HCT116 (cell line): ENCODE measurements around the gene SGIP1. TPM values are rescaled to one million over a fixed set of nuclear protein-coding genes. Genes with fewer than 3 reads are reported as not detected.

ENCODE experiments used
- ATAC-seq: fragments of 200-7000 bp; cut with Tn5 transposase; 2 replicates; pipeline ENCODE4 v1.9.1; 2020; ENCODE audit warnings: mild to moderate bottlenecking, moderate library complexity
- BruUV-seq: library from RNA; stranded (reverse); fragments of 400-500 nt; replicated peaks from 2 replicates; lab custom pipeline; 2021; lab: Mats Ljungman, UMichigan
- CTCF ChIA-PET: fragments of 300-600 bp; sonication (Branson Sonifier 250); formaldehyde crosslinking; loops from one replicate; lab custom pipeline; 2021; ENCODE audit warnings: antibody characterized with exemption; lab: Charles Lee
- POLR2A ChIA-PET: fragments of 300-600, 350-600 bp; sonication (Branson Sonifier 250); formaldehyde crosslinking; loops from one replicate; lab custom pipeline; 2021; ENCODE audit warnings: antibody characterized with exemption; lab: Charles Lee
- RAD21 ChIA-PET, 2 experiments: fragments of 300-600 bp; sonication (Branson Sonifier 250); formaldehyde crosslinking; loops; one replicate each; lab custom pipeline; 2023; ENCODE audit warnings: low total read pairs in 2 of 2; ENCODE audit not compliant: uncharacterized antibody in 2 of 2, unreplicated experiment in 2 of 2, low non-redundant PET in 1 of 2; lab: Charles Lee
- DNase-seq: peaks from one replicate; pipeline ENCODE4 v3.0.0-alpha.2; 2010; ENCODE audit warnings: low read depth, low spot score
- H2AFZ ChIP-seq: fragments of 200-600 bp; shearing (Covaris generic), sonication (generic); 2 replicates; pipeline ENCODE4 v1.6.1; 2017; ENCODE audit warnings: low read depth, mixed run types, mixed read lengths, antibody characterized with exemption, low read length; ENCODE audit not compliant: poor library complexity, severe bottlenecking
- H3K27ac ChIP-seq: 2 replicates; pipeline ENCODE4 v1.5.1; 2012; ENCODE audit warnings: low read depth, low read length
- H3K27me3 ChIP-seq: fragments of 200-600 bp; sonication (generic); 2 replicates; pipeline ENCODE4 v1.6.1; 2016; ENCODE audit warnings: mixed run types, low read length, mixed read lengths; ENCODE audit not compliant: insufficient read depth
- H3K36me3 ChIP-seq, 2 experiments: fragments of 200-500 bp in 1 of 2; fragments of 200-600 bp in 1 of 2; sonication (Bioruptor generic) in 1 of 2; sonication (generic) in 1 of 2; 2 replicates each; pipeline versions ENCODE4 v1.5.1 to v1.6.1; 2014 to 2016; ENCODE audit warnings: low read length in 2 of 2, inconsistent platforms in 1 of 2, mixed read lengths in 1 of 2, mixed run types in 1 of 2; ENCODE audit not compliant: insufficient read depth in 2 of 2, control insufficient read depth in 1 of 2
- H3K4me1 ChIP-seq, 2 experiments: fragments of 200-600 bp in 1 of 2; sonication (generic) in 1 of 2; 2 replicates each; pipeline versions ENCODE4 v1.5.1 to v1.6.1; 2012 to 2017; ENCODE audit warnings: low read length in 2 of 2, inconsistent platforms in 1 of 2, mild to moderate bottlenecking in 1 of 2, mixed read lengths in 1 of 2, mixed run types in 1 of 2, moderate library complexity in 1 of 2; ENCODE audit not compliant: insufficient read depth in 2 of 2, control insufficient read depth in 1 of 2
- H3K4me2 ChIP-seq: fragments of 200-600 bp; sonication (generic); 2 replicates; pipeline ENCODE4 v1.6.1; 2017; ENCODE audit warnings: mixed run types, low read length, mixed read lengths
- H3K4me3 ChIP-seq, 2 experiments: fragments of 200-600 bp in 1 of 2; sonication (generic) in 1 of 2; replicated peaks in 1 of 2; 2 replicates each; pipeline ENCODE4 v1.5.1; 2011 to 2016; ENCODE audit warnings: low read length in 2 of 2, control low read depth in 1 of 2, low read depth in 1 of 2, mild to moderate bottlenecking in 1 of 2, mixed read lengths in 1 of 2, mixed run types in 1 of 2
- H3K79me2 ChIP-seq: fragments of 200-600 bp; sonication (generic); 2 replicates; pipeline ENCODE4 v1.6.1; 2017; ENCODE audit warnings: mild to moderate bottlenecking, mixed run types, low read length, moderate library complexity, mixed read lengths; ENCODE audit not compliant: insufficient read depth
- H3K9ac ChIP-seq: fragments of 200-600 bp; sonication (generic); 2 replicates; pipeline ENCODE4 v1.6.1; 2016; ENCODE audit warnings: low read length, mixed read lengths
- H3K9me2 ChIP-seq: fragments of 200-600 bp; sonication (generic), shearing (Covaris generic); 2 replicates; pipeline ENCODE4 v1.6.1; 2017; ENCODE audit warnings: mixed run types, mild to moderate bottlenecking, moderate library complexity; ENCODE audit not compliant: insufficient read depth
- H3K9me3 ChIP-seq, 2 experiments: fragments of 200-500 bp in 1 of 2; fragments of 200-600 bp in 1 of 2; sonication (Bioruptor generic) in 1 of 2; sonication (generic) in 1 of 2; 2 replicates each; pipeline ENCODE4 v1.6.1; 2014 to 2017; ENCODE audit warnings: low read length in 2 of 2, mixed read lengths in 2 of 2, inconsistent platforms in 1 of 2, low read depth in 1 of 2, mild to moderate bottlenecking in 1 of 2, mixed run types in 1 of 2, moderate library complexity in 1 of 2; ENCODE audit not compliant: control insufficient read depth in 1 of 2, insufficient read depth in 1 of 2
- H4K20me1 ChIP-seq: fragments of 200-600 bp; sonication (generic), shearing (Covaris generic); 2 replicates; pipeline ENCODE4 v1.6.1; 2017; ENCODE audit warnings: mixed run types, mild to moderate bottlenecking, moderate library complexity; ENCODE audit not compliant: insufficient read depth
- CBX3 ChIP-seq: IDR thresholded peaks from 2 replicates; pipeline ENCODE4 v1.6.1; 2012; ENCODE audit warnings: low read depth
- CEBPB ChIP-seq: IDR thresholded peaks from 2 replicates; pipeline ENCODE4 v1.6.1; 2012; ENCODE audit warnings: low read depth
- EGR1 ChIP-seq: IDR thresholded peaks from 2 replicates; pipeline ENCODE4 v1.6.1; 2012; ENCODE audit warnings: low read depth
- EZH2 ChIP-seq: fragments of 200-600 bp; sonication (generic); IDR thresholded peaks from 2 replicates; pipeline ENCODE4 v1.6.1; 2017; ENCODE audit warnings: antibody characterized with exemption, mixed run types
- EZH2phosphoT487 ChIP-seq: fragments of 200-600 bp; IDR thresholded peaks from 2 replicates; pipeline ENCODE4 v1.6.1; 2018; ENCODE audit warnings: antibody characterized with exemption, borderline replicate concordance
- FOSL1 ChIP-seq: IDR thresholded peaks from 2 replicates; pipeline ENCODE4 v1.6.1; 2012; ENCODE audit warnings: low read depth
- JUND ChIP-seq: IDR thresholded peaks from 2 replicates; pipeline ENCODE4 v1.6.1; 2012
- POLR2A ChIP-seq: IDR thresholded peaks from 2 replicates; pipeline ENCODE4 v1.7.0; 2011; ENCODE audit warnings: borderline replicate concordance; ENCODE audit not compliant: insufficient read depth, insufficient read length; ENCODE audit errors: extremely low read depth
- RAD21 ChIP-seq: IDR thresholded peaks from 2 replicates; pipeline ENCODE4 v1.6.1; 2012; ENCODE audit warnings: low read depth, mild to moderate bottlenecking
- SIN3A ChIP-seq: IDR thresholded peaks from 2 replicates; pipeline ENCODE4 v1.6.1; 2012; ENCODE audit warnings: low read depth
- SP1 ChIP-seq: IDR thresholded peaks from 2 replicates; pipeline ENCODE4 v1.6.1; 2012; ENCODE audit warnings: low read depth
- YY1 ChIP-seq: IDR thresholded peaks from 2 replicates; pipeline ENCODE4 v1.6.1; 2011; ENCODE audit warnings: low read length, low read depth, moderate library complexity, mild to moderate bottlenecking; ENCODE audit not compliant: insufficient replicate concordance; ENCODE audit errors: extremely low read depth
- ZFX ChIP-seq: fragments of 450-650 bp; IDR thresholded peaks from 2 replicates; pipeline ENCODE4 v1.6.1; 2017
- ZNF274 ChIP-seq: fragments of 200-500 bp; sonication (Bioruptor generic); IDR thresholded peaks from 2 replicates; pipeline ENCODE4 v1.6.1; 2014; ENCODE audit warnings: mild to moderate bottlenecking, low read depth, low read length, inconsistent platforms
- intact Hi-C: fragments of 100-400 bp; cut with micrococcal nuclease; formaldehyde crosslinking; loops from 2 replicates; pipeline ENCODE4 v1.10.0; 2022
- total RNA-seq: library from RNA; stranded (reverse); gene quantifications from one replicate; pipeline ENCODE4 v1.2.1, GENCODE V29; 2021; ENCODE audit not compliant: unreplicated experiment
- TF ChIP-seq, protein P1 (sequence below): IDR thresholded peaks from 2 replicates; pipeline ENCODE4 v1.6.1; 2012; ENCODE audit warnings: low read depth
- TF ChIP-seq, protein P2 (sequence below): IDR thresholded peaks from 2 replicates; pipeline ENCODE4 v1.6.1; 2012
- TF ChIP-seq, protein P3 (sequence below), 3 experiments: fragments of 200-600 bp in 1 of 3; sonication (generic) in 1 of 3; IDR thresholded peaks in 2 of 3; conservative IDR thresholded peaks in 1 of 3; 2 replicates each; pipeline ENCODE4 v1.5.1; 2012 to 2017; ENCODE audit warnings: low read depth in 2 of 3, low read length in 2 of 3, antibody characterized with exemption in 1 of 3, borderline replicate concordance in 1 of 3, control low read depth in 1 of 3, mild to moderate bottlenecking in 1 of 3, mixed read lengths in 1 of 3, mixed run types in 1 of 3, moderate library complexity in 1 of 3; ENCODE audit not compliant: insufficient read depth in 1 of 3
- TF ChIP-seq, protein P4 (sequence below): IDR thresholded peaks from 2 replicates; pipeline ENCODE4 v1.6.1; 2011; ENCODE audit warnings: mild to moderate bottlenecking, low read length, moderate library complexity; ENCODE audit not compliant: insufficient replicate concordance; ENCODE audit errors: extremely low read depth

The SGIP1 gene
- total RNA-seq, 1 experiment from 2014 or later = 0.15 TPM

DNA sequence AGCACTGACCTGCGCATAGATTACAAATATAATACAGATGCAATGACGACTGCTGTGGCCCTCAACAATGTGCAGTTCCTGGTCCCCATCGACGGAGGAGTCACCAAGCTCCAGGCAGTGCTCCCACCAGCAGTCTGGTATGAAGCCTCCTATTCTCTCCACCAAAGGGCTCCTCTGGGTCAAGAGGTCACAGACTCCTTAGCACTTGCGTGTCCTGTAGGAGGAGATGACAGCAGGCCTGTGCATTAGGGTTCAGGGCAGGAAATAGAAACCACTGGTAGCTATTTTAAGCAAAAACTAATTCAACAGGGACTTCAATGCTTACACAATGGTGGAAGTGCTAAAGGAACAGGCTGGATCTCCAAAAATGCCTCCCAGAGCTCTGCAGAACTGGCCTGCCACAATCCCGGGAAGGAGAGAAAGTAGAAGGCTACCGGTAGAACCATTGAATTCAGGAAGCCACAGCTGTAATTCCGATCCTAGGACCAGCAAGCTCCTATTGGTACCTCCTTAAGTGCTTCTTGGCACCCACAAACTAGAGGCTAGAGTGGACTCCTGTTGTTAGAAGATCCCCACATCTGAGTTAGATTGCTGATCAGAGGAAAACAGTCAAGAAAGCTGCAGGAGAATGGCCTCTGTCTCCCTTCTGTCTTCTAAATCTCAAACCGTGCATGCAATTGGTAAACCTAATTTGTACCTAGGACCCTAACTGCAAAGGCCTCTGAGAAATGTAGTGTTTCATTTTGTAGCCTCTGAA lies 205.6 kb downstream of the SGIP1 start:
- Histone ChIP-seq H3K4me3 (no peak overlapping the region), H3K27me3 (no peaks in the 10 kb centered on the region), H3K36me3 (no peaks in the 10 kb centered on the region), H3K9ac (no peak overlapping the region), H3K9me3 (no peaks in the 10 kb centered on the region), H3K79me2 (no peaks in the 10 kb centered on the region), H2AFZ (no peak overlapping the region), H3K9me2 (no peaks in the 10 kb centered on the region), H3K4me2 (no peak overlapping the region), H3K4me1 (no peaks in the 10 kb centered on the region), H4K20me1 (no peaks in the 10 kb centered on the region; the same call in 1 of the 2 replicates), H3K27ac (no peak overlapping the region)
- ChIA-PET RAD21 (no interaction called here), POLR2A (no interaction called here), CTCF (interaction anchor here (1.0 kb wide), 1 partner anchor 14 kb away, joined by 3 read pairs; no protein-coding TSS in a partner anchor)
- no peak for DNase-seq
- no TSS peak for BruUV-seq
- no peak for ATAC-seq
- intact Hi-C loops = no loop called here
- TF ChIP-seq CBX3 = no peak
- no peak for TF ChIP-seq JUND
- TF ChIP-seq, protein P1, sequence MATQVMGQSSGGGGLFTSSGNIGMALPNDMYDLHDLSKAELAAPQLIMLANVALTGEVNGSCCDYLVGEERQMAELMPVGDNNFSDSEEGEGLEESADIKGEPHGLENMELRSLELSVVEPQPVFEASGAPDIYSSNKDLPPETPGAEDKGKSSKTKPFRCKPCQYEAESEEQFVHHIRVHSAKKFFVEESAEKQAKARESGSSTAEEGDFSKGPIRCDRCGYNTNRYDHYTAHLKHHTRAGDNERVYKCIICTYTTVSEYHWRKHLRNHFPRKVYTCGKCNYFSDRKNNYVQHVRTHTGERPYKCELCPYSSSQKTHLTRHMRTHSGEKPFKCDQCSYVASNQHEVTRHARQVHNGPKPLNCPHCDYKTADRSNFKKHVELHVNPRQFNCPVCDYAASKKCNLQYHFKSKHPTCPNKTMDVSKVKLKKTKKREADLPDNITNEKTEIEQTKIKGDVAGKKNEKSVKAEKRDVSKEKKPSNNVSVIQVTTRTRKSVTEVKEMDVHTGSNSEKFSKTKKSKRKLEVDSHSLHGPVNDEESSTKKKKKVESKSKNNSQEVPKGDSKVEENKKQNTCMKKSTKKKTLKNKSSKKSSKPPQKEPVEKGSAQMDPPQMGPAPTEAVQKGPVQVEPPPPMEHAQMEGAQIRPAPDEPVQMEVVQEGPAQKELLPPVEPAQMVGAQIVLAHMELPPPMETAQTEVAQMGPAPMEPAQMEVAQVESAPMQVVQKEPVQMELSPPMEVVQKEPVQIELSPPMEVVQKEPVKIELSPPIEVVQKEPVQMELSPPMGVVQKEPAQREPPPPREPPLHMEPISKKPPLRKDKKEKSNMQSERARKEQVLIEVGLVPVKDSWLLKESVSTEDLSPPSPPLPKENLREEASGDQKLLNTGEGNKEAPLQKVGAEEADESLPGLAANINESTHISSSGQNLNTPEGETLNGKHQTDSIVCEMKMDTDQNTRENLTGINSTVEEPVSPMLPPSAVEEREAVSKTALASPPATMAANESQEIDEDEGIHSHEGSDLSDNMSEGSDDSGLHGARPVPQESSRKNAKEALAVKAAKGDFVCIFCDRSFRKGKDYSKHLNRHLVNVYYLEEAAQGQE = no peak
- TF ChIP-seq, protein P2, sequence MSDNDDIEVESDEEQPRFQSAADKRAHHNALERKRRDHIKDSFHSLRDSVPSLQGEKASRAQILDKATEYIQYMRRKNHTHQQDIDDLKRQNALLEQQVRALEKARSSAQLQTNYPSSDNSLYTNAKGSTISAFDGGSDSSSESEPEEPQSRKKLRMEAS = no peak
- TF ChIP-seq FOSL1 = no peak
- no peak for TF ChIP-seq CEBPB
- TF ChIP-seq SIN3A = no peak
- TF ChIP-seq ZFX = no peak
- no peak for TF ChIP-seq EGR1
- no peak for TF ChIP-seq EZH2
- TF ChIP-seq YY1 = no peak
- TF ChIP-seq POLR2A = no peak
- no peak for TF ChIP-seq EZH2phosphoT487
- no peak for TF ChIP-seq ZNF274
- no peak for TF ChIP-seq SP1
- TF ChIP-seq, protein P3, sequence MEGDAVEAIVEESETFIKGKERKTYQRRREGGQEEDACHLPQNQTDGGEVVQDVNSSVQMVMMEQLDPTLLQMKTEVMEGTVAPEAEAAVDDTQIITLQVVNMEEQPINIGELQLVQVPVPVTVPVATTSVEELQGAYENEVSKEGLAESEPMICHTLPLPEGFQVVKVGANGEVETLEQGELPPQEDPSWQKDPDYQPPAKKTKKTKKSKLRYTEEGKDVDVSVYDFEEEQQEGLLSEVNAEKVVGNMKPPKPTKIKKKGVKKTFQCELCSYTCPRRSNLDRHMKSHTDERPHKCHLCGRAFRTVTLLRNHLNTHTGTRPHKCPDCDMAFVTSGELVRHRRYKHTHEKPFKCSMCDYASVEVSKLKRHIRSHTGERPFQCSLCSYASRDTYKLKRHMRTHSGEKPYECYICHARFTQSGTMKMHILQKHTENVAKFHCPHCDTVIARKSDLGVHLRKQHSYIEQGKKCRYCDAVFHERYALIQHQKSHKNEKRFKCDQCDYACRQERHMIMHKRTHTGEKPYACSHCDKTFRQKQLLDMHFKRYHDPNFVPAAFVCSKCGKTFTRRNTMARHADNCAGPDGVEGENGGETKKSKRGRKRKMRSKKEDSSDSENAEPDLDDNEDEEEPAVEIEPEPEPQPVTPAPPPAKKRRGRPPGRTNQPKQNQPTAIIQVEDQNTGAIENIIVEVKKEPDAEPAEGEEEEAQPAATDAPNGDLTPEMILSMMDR (IDR thresholded peaks at IDR 0.05 in 2 of 3, conservative IDR thresholded peaks at IDR 0.05 in 1 of 3; ENCODE audit: borderline replicate concordance in 1 of 3, insufficient read depth in 1 of 3, low read depth in 2 of 3, low read length in 2 of 3) = no peak
- TF ChIP-seq RAD21 = no peak
- TF ChIP-seq, protein P4, sequence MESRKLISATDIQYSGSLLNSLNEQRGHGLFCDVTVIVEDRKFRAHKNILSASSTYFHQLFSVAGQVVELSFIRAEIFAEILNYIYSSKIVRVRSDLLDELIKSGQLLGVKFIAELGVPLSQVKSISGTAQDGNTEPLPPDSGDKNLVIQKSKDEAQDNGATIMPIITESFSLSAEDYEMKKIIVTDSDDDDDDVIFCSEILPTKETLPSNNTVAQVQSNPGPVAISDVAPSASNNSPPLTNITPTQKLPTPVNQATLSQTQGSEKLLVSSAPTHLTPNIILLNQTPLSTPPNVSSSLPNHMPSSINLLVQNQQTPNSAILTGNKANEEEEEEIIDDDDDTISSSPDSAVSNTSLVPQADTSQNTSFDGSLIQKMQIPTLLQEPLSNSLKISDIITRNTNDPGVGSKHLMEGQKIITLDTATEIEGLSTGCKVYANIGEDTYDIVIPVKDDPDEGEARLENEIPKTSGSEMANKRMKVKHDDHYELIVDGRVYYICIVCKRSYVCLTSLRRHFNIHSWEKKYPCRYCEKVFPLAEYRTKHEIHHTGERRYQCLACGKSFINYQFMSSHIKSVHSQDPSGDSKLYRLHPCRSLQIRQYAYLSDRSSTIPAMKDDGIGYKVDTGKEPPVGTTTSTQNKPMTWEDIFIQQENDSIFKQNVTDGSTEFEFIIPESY = no peak
